Left hindlimb (tissue), 1 donor: Measurements from ENCODE around the gene TMEM192.
"Not testable (repeated sequence)": the region's sequence is repeated elsewhere in the genome, so short reads cannot be mapped to it uniquely, and the experiment has no call there.

Experiments used
- DNase-seq: peaks from one replicate; pipeline ENCODE4 v3.0.0-alpha.2; 2018

TMEM192 gene

GRCh38 chr4:165088366-165088765 is 24.3 kb downstream of the TMEM192 start:
- DNase-seq: no peak

- no peak for DNase-seq
These were observed 26.7 kb downstream of the TMEM192 start for GRCh38 chr4:165085946-165086345.

GRCh38 chr4:165084787-165085186 is 27.9 kb downstream of the TMEM192 start:
- DNase-seq: not testable (repeated sequence)

GRCh38 chr4:165079476-165079875 is 33.2 kb downstream of the TMEM192 start:
- DNase-seq: peak; percentile 36

- DNase-seq: no peak
These were observed 35.6 kb downstream of the TMEM192 start for GRCh38 chr4:165077034-165077578.

- not testable (repeated sequence) for DNase-seq
These were observed 39.3 kb downstream of the TMEM192 start for GRCh38 chr4:165073346-165073745.

GRCh38 chr4:165070560-165070959 is 42.1 kb downstream of the TMEM192 start:
- DNase-seq: no peak

- no peak for DNase-seq
These were observed 51.7 kb downstream of the TMEM192 start for GRCh38 chr4:165060938-165061337.

GRCh38 chr4:165059386-165059785 is 53.3 kb downstream of the TMEM192 start:
- DNase-seq: no peak

GRCh38 chr4:165058666-165059065 is 54.0 kb downstream of the TMEM192 start:
- peak; percentile 52 for DNase-seq

GRCh38 chr4:165055601-165056000 is 57.1 kb downstream of the TMEM192 start:
- no peak for DNase-seq

- DNase-seq: no peak
These were observed 59.0 kb downstream of the TMEM192 start, which contains the start of gene TRIM75 for GRCh38 chr4:165053645-165054044. TRIM75 (plus strand) TSS chr4:165053866; CDS start chr4:165059148, 5,282 bp downstream.

GRCh38 chr4:165052627-165053026 is 60.0 kb downstream of the TMEM192 start:
- DNase-seq: no peak

- no peak for DNase-seq
These were observed 64.5 kb downstream of the TMEM192 start for GRCh38 chr4:165048170-165048569.

- DNase-seq: no peak
These were observed 81.0 kb downstream of the TMEM192 start, which contains the start of gene TRIM60 for GRCh38 chr4:165031436-165032211. TRIM60 (plus strand) TSS chr4:165031999; CDS start chr4:165040073, 8,074 bp downstream.

- DNase-seq: no peak
These were observed 84.8 kb downstream of the TMEM192 start for GRCh38 chr4:165027762-165028402.

GRCh38 chr4:165025782-165026181 is 86.9 kb downstream of the TMEM192 start:
- DNase-seq: not testable (repeated sequence)
